C4-2B (cell line): ENCODE data around the gene BAG1.
A peak's percentile ranks its signal among the peaks of the same experiment; 100 is the strongest.

Experiments used
- H3K27ac ChIP-seq: fragments of 450-650 bp; 2 replicates; pipeline ENCODE4 v1.5.1; 2017
- CTCF ChIP-seq: fragments of 450-650 bp; conservative IDR thresholded peaks from 2 replicates; pipeline ENCODE4 v1.5.1; 2017; ENCODE audit warnings: mild to moderate bottlenecking
- ZFX ChIP-seq: fragments of 450-650 bp; IDR thresholded peaks from 2 replicates; pipeline ENCODE4 v1.6.1; 2017

Gene BAG1

GRCh38 chr9:33300546-33300945, 36.0 kb upstream of the BAG1 start:
- no peak overlapping the region for H3K27ac ChIP-seq
- no peak for TF ChIP-seq CTCF
- TF ChIP-seq ZFX: no peak

- H3K27ac ChIP-seq: no peak overlapping the region
- TF ChIP-seq ZFX (no peak), CTCF (no peak)
These were observed 32.9 kb upstream of the BAG1 start for GRCh38 chr9:33297432-33297831.

GRCh38 chr9:33295571-33295970, 31.1 kb upstream of the BAG1 start:
- H3K27ac ChIP-seq: no peak overlapping the region
- TF ChIP-seq CTCF (no peak), ZFX (no peak)

- no peak overlapping the region for H3K27ac ChIP-seq
- no peak for TF ChIP-seq ZFX
- TF ChIP-seq CTCF: no peak
These were observed 30.3 kb upstream of the BAG1 start for GRCh38 chr9:33294670-33295432.

GRCh38 chr9:33293782-33294181, 29.3 kb upstream of the BAG1 start:
- TF ChIP-seq ZFX (no peak), CTCF (no peak)
- H3K27ac ChIP-seq: no peak overlapping the region

- no peak for TF ChIP-seq ZFX
- TF ChIP-seq CTCF: no peak
- peak overlapping the region; percentile 95 for H3K27ac ChIP-seq
These were observed 27.4 kb upstream of the BAG1 start for GRCh38 chr9:33291901-33292300.

- peak; percentile 13; the same call in 1 of the 2 replicates for TF ChIP-seq CTCF
- no peak for TF ChIP-seq ZFX
- H3K27ac ChIP-seq: peak overlapping the region; percentile 95
These were observed 26.5 kb upstream of the BAG1 start for GRCh38 chr9:33291031-33291397.
